Right kidney (tissue), 9 donors: ENCODE measurements around the gene SPCS1.
"Not testable (repeated sequence)": the region's sequence is repeated elsewhere in the genome, so short reads cannot be mapped to it uniquely, and the experiment has no call there.

ENCODE experiments used
- DNase-seq: peaks from one replicate; pipeline ENCODE4 v3.0.0-alpha.2; 2016
- long read RNA-seq, 8 donors: transcript quantifications; one replicate each; lab custom pipeline, GENCODE V29; 2026

The SPCS1 gene
- long read RNA-seq, donor 1, full-length matches to known transcripts = 117 of 130 reads
- long read RNA-seq, donor 1, partial matches to known transcripts = 13 of 130 reads
- long read RNA-seq, donor 1, other reads (novel, unspliced or antisense) = 0 of 130 reads
- long read RNA-seq, donor 2, full-length matches to known transcripts = 119 of 157 reads
- long read RNA-seq, donor 2, partial matches to known transcripts = 31 of 157 reads
- long read RNA-seq, donor 2, other reads (novel, unspliced or antisense) = 7 of 157 reads
- long read RNA-seq, donor 3, full-length matches to known transcripts = 58 of 58 reads
- long read RNA-seq, donor 3, partial matches to known transcripts = 0 of 58 reads
- long read RNA-seq, donor 3, other reads (novel, unspliced or antisense) = 0 of 58 reads
- long read RNA-seq, donor 4, full-length matches to known transcripts = 119 of 119 reads
- long read RNA-seq, donor 4, partial matches to known transcripts = 0 of 119 reads
- long read RNA-seq, donor 4, other reads (novel, unspliced or antisense) = 0 of 119 reads
- long read RNA-seq, donor 5, full-length matches to known transcripts = 144 of 158 reads
- long read RNA-seq, donor 5, partial matches to known transcripts = 14 of 158 reads
- long read RNA-seq, donor 5, other reads (novel, unspliced or antisense) = 0 of 158 reads
- long read RNA-seq, donor 6, full-length matches to known transcripts = 126 of 126 reads
- long read RNA-seq, donor 6, partial matches to known transcripts = 0 of 126 reads
- long read RNA-seq, donor 6, other reads (novel, unspliced or antisense) = 0 of 126 reads
- long read RNA-seq, donor 7, full-length matches to known transcripts = 235 of 245 reads
- long read RNA-seq, donor 7, partial matches to known transcripts = 0 of 245 reads
- long read RNA-seq, donor 7, other reads (novel, unspliced or antisense) = 10 of 245 reads
- long read RNA-seq, donor 8, full-length matches to known transcripts = 146 of 151 reads
- long read RNA-seq, donor 8, partial matches to known transcripts = 5 of 151 reads
- long read RNA-seq, donor 8, other reads (novel, unspliced or antisense) = 0 of 151 reads

- peak; percentile 100 for DNase-seq
Observed at GRCh38 chr3:52705688-52706686, at the start of gene SPCS1, which contains the start of gene GLT8D1. Gene SPCS1, plus strand, starts transcription at chr3:52706106. Its CDS starts 141 bp downstream, at chr3:52706247. Gene GLT8D1, minus strand, starts transcription at chr3:52705791. Its CDS starts 5,331 bp downstream, at chr3:52700460.

DNA sequence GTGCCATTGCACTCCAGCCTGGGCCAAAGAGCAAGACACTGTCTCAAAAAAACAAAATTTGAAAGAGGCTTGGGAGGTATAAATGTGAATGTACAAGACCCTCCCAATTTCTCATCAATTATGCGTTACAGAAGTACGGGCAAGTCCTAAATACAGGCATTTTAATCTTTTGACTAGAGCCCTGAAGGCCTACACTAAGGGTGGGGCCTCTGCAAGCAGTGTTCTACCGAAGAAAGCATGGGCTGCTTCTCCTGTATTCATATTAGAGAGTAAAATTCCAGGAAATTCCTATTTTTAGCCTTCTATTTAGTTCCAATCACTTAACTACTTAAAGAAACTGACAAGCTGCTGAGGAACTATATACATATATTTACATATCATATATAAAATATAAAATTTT is 45.9 kb upstream of the SPCS1 start:
- DNase-seq = no peak

DNA sequence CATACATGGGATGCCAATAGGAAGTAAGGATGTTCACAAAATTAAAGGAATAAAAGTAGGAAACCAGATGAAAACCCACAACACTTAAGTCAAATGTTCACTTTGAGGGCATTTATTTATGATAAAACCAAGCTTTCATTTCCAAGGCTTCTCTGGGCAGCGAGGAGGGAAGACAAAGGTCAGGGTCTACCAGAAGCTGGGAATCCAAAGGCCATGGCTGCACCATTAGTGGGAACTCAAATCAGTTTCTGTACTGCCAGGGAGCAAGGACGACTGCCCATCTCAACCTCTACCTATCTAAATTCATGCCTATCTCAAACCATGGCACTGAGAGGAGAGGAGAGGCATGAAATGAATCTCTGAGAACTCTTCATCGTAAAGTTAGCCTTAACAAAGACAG is 42.8 kb upstream of the SPCS1 start:
- no peak for DNase-seq

- DNase-seq = no peak
Observed at GRCh38 chr3:52670621-52671521, 35.0 kb upstream of the SPCS1 start.

DNA sequence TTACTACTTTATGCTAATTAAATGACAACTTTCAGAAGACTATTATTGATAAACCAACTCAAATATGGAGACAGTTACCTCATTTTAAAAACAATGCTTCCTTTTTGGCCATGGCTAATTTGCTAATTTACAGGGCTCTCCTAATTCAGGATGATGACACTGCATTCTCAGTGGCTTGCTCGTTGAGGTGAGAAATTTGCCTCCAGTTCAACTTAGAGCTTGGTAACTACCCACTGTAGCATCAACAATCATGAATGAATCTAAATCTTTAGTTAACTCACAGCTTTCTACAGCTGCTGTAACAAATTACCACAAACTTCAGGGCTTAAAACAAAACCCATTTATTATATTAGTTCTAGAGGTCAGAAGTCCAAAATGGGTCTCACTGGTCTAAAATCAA is 34.2 kb upstream of the SPCS1 start:
- DNase-seq = no peak

GRCh38 chr3:52676201-52676600 is 29.7 kb upstream of the SPCS1 start:
- not testable (repeated sequence) for DNase-seq

DNA sequence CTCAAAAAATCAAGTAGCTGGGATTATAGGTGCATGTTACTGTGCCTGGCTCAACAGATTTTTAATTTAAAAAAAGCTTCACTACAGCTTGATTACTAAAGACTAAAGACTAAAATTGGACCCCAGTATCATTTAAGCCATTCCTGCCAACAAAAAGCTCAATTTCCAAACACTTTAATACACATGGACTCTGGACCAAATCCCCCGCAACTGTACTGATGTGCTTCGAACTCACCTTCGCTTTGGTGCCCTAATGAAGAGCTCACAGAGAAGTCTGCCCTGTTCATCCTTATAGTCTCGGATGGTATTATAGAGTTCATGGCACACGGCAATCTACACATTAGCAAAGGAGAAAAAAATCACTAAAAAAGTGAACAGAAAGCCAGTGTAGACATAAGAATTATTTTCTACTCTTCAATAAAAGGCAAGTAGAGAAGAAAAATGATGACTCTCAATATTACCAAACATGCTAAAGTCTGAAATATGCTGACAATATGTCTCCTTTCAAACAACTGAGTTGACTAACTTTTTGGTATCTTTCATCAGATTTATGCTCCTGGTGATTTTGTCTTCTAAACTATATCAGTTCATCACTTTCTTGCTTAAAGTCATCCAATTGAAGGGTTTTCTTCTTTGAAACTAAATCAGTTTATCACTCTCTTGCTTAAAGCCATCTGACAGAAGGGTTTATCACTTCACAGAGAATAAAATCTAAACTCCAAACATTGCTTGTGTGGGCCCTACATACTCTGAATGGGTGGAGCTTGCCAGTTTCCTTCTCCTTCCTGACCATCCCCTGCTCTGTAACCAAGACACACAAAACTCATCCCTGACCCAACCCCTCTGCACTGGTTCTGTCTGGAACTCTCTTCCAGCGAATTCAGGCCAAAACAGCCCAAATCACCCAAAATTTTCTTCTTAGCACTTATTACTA is 27.4 kb upstream of the SPCS1 start:
- no peak for DNase-seq

- no peak for DNase-seq
Observed at GRCh38 chr3:52679199-52679538, 26.7 kb upstream of the SPCS1 start.

DNA sequence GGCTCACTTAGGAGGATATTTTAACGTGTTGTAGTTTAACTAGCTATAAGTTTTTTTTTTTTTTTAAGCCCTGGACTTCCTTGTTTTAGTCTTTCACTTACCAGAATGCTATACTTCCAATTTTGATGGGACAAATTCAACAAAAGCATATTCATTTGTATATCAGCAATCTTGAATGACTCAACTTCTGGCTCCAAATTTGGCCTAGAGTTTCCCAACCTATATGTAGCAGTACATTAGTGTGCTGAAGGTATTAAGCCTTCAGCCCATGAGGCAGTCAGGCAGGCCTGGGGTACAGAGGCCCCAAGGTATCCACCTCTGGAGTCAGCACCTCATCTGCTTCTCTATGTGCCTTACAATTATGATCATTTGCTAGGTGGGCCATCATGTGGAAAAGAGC is 26.1 kb upstream of the SPCS1 start:
- DNase-seq = no peak

DNA sequence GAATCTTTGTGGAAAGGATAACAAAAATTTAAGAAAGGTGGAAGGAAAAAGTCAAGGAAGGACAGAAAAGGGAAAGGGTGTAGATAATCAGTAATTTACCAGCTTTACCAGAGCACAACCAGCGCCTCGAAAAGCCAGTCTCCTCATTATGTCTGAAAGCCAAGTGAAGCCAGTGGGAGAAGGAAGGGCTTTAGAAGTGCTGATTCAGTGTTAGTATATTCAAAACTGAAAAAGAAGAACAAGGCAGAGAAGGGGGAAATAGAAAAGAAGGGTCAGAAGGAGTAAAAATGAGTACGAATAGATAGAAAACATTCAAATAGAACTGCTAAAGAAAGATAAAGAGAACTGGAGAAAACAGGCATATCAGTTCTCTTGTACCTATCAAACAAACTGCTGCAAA is 24.3 kb upstream of the SPCS1 start:
- no peak for DNase-seq

DNA sequence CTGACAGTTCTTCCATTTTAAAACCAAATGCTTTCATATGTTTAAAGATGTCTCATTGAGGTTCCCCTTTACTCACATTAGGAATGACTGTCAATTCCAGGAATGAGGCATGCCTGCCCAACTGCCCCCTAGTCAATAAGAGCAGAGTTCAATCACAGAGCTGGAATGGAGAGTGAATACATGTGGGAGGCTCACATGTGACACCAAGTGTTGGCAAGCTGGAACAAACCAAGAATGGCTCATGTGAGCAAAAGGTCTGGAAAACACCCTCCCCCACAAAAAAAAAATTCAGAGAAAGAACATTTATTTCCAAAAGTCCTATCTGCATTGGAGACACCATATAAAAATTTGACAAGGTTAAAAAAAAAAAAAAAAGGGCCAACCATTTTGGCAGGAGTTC is 23.9 kb upstream of the SPCS1 start:
- no peak for DNase-seq

- no peak for DNase-seq
Observed at GRCh38 chr3:52683611-52684010, 22.3 kb upstream of the SPCS1 start.

- DNase-seq = no peak
Observed at GRCh38 chr3:52684184-52684583, 21.7 kb upstream of the SPCS1 start.

DNA sequence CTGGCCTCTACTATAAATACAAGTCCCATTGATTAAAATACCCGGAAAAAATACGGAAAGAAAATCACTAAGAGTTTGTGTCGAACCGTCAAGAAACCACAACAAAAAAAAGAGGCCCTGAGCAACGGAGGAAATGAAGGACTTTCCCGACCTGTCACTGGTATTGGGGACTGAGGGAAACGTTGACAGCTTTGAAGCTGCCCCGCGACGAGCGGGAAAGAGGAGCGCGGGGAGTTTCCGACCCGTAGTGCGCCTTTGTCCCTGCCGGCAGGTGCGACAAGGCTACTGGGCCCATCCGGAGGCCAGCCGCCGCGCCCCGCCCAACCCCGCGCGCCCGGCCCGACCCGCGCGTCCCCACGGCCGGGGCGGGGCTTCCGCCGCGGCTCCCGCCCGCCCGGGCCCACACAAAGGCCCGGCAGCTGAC is 20.6 kb upstream of the SPCS1 start:
- DNase-seq = peak; percentile 72

- peak; percentile 89 for DNase-seq
Observed at GRCh38 chr3:52685709-52686691, 19.9 kb upstream of the SPCS1 start, which contains the start of the genes GNL3 and PBRM1. Gene GNL3, plus strand, starts transcription at chr3:52686032. Its CDS starts 61 bp downstream, at chr3:52686093. Gene PBRM1, minus strand, starts transcription at chr3:52685913.

DNA sequence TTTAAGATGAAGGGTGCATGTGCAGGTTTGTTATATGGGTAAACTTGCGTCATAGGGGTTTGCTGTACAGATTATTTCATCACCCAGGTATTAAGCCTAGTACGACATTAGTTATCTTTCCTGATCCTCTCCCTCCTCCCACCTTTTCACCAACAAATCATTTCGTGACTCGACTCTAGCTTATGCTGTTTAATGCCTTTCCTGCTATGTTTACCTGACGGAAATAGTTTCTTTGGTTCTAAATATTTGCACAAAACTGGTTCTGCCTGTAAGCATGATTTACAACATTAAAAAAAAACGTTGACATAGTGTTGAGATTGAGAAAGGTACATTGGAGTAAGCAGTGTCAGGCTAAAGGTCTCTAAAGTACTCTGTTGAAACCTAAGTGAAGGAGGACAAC is 17.6 kb upstream of the SPCS1 start:
- DNase-seq = no peak

- no peak for DNase-seq
Observed at GRCh38 chr3:52689151-52689550, 16.8 kb upstream of the SPCS1 start.

DNA sequence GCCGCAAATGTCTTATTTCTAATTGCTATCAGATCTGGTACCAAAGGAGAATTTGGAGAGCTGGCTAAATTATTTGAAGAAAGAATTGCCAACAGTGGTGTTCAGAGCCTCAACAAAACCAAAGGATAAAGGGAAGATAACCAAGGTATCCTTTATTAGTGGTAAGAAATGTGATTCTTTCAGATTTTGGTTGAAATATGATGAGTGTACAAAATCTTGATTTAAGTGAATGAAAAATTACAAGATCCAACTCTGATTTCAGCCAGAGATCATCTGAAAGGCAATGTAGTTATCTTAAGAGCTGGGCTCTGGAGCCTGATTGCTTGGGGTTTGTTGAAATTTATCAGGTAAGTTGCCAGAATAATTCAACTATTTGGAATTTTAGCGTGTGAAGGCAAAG is 15.3 kb upstream of the SPCS1 start:
- DNase-seq = no peak
